GM19455 (cell line): ENCODE measurements around the gene FMN2.

ENCODE experiments used
- ATAC-seq: cut with Tn5 transposase; IDR thresholded peaks from one replicate; pipeline ENCODE4 v1.9.1; 2021; ENCODE audit not compliant: unreplicated experiment

FMN2 gene

GRCh38 chr1:240486611-240487010 is 394.9 kb downstream of the FMN2 start:
- no peak for ATAC-seq

DNA sequence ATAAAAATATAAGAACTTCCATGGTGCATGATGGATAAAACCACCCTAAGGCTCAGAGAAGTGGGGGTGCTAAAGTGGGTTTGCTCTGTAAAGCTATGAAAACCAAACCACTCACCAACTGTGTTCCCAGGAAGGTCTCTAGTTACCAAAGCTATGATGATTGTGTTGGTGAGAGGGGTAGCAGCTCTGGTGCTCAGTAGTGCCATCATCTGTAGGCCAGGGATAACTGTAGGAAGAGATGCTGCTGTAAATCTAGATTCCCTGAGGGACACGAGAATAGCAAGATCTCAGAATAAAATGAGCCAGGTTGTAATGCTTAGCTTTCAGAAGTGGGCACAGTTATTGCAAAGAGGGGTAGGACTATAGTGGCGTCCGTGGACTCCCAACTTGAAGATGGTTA is 395.8 kb downstream of the FMN2 start:
- ATAC-seq, result no peak

DNA sequence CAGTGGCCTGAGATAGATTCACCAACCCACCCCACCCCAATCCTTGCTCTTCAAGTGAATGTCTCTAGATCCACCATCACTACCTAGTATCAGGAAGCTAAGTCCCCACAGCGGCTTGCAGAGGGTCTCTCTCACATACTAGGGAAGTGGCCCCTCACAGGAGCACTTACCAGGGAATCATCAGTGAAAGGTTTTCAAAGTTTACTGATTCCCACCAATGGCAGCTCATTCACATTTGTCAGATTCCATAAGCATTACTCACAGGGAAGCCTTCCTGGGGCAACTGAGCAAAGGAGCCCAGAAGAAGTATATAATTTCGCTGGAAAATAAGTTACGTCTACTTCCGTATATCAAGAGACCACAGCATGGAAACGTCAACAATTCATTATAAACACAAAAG is 399.5 kb downstream of the FMN2 start:
- no peak for ATAC-seq

GRCh38 chr1:240491796-240492195 is 400.1 kb downstream of the FMN2 start:
- ATAC-seq, result no peak

DNA sequence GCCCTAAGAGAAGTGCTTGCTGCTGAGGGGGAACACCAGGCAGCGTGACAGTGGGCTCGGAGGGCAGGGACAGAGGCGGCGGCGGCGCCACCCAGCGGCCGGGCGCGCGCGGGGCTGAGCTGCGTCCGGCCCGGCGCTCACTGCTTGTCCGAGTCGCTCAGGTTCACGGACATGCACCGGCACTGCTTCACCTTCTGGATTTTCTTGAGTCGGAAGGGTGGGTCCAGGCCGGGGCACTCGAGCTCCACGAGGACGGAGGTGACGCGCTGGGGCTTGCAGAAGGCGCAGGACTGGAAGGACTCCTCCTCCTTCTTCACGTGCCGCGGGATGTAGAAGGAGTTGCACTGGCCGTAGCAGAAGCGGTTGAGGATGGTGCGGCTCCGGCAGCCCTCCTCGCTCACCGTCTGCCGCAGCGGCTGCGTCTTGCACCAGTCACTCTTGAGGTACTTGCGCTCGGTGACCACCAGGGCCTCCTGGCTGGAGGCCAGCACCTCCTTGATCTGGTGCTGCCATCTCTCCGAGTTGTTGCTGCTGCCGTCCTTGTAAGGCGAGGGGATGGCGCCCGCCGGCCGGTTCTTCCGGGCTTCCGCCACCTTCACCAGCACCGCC is 401.3 kb downstream of the FMN2 start:
- no peak for ATAC-seq

DNA sequence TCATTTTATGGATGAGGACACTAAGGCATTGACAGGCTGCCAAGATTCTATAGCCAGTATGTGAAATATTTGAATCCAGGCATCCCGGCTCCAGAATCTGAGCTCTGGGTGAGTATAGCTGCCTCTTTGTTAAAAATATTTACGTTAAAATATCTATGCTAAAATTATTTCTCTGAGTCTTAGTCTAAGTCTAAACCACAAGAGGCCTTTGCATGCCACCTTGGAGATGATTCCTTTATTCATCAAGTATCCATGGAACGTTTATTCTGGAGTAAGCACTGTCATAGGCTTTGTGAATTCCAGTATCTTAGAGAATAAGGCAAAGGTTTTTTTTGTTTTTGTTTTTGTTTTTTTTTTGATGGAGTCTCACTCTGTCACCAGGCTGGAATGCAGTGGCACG is 403.9 kb downstream of the FMN2 start:
- no peak for ATAC-seq

DNA sequence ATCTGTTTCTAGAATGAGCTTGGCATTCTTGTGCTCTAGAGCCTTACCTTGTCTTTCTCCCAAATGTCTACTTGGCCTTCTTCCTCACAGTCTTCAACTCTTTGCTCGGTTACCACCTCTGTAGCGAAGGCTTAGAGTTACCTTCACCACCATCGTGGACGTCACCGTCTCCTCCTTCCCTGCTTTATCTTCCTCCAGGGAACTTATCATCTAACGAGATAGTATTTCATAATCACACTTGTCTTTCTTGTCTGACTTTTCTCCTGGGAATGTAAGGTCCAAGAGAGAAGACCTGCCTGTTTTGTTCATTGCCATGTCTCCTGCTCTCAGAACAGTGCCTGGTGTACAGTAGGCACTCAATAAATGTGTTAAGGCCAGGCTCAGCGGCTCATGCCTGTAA is 404.7 kb downstream of the FMN2 start:
- no peak for ATAC-seq

DNA sequence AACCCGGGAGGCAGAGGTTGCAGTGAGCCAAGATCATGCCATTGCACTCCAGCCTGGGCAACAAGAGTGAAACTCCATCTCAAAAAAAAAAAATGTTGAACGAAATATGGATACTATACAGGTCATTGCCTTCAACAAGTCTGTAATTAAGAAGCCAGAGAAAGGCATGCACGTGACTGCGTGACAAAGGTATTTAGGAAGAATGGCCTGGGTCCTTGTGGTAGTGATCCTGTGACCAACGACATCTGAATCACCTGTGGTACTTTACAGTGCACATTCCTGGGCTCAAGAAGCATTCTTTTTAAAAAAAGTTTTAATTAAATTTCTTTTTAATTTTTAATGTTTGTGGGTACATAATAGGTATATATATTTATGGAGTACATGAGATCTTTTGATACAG is 405.3 kb downstream of the FMN2 start:
- ATAC-seq, result no peak

GRCh38 chr1:240497908-240498307 is 406.2 kb downstream of the FMN2 start:
- no peak for ATAC-seq

DNA sequence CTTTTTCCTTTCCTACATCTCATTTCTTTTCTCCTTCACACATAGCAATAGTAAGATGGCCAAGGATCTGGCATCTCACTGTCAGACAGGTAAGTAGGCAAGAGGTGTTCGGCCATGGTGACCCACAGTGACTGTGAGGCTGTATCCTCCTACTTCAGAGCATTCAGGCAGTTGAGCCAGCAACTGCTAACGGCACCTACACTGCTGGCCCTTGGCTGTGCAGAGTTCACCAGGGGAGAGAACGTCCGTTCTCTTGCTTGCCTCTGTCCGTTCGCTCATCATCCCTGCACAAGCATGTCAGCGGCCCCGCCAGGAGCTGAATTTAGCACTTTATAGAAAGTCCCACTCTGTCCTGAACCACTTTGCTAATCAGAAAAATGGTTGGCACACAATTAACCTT is 406.7 kb downstream of the FMN2 start:
- ATAC-seq, result no peak

DNA sequence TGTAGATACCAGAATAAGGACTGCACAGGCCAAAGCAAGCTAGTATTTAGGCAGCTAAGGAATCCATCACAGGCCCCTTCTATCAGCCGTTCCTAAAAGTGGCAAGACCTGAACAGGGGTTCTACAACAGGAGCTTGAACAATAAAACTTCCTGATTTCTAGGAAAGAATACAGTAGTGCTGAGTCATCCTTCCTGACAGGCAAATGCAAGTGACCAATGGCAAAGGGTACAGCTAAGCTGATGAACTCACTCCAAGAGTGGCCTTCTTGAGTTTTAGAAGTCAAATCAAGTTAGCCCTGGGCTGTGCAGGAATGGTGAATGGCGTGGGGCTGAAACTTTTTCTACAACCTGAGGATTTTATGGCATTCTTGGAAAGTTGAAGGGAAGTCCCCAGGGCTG is 407.3 kb downstream of the FMN2 start:
- ATAC-seq, result no peak

DNA sequence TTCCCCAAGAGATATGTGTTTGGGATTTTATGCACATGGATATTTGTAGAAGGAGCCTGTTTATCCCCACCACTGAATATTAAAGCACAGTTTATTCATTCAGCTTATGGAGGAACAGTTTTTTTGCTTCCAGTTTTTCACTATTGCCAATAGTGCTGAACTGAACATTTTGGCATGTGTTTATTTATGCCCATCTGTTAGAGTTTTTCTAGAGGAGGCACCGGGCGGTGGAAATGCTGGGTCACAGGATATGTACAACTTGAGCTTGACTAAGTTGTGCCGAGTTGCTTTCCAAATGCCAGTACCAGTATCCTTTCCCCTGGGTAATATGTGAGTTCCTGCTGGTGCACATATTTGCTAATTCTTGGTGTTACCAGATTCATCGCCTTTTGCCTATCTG is 409.0 kb downstream of the FMN2 start:
- no peak for ATAC-seq

DNA sequence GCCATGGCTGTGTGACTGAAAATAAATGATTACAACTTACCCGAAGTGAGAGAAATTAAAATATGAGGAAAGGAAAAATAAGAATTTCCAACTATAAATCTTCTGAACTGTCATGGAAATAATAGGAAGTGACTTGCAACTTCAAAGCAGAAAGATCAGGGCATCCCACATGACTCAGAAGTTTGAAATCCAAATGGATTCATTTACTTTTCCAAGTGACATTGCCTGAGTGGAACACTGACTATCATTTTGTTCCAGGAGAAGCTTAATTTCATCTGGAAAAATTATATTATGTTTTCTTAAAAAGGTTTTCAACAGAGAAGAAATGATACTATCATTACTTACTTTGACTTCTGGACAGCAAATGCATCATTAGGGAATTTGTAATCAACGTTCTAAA is 409.4 kb downstream of the FMN2 start:
- no peak for ATAC-seq

- no peak for ATAC-seq
Measured at GRCh38 chr1:240503036-240503435, 411.4 kb downstream of the FMN2 start.

GRCh38 chr1:240503558-240503957 is 411.9 kb downstream of the FMN2 start:
- no peak for ATAC-seq

DNA sequence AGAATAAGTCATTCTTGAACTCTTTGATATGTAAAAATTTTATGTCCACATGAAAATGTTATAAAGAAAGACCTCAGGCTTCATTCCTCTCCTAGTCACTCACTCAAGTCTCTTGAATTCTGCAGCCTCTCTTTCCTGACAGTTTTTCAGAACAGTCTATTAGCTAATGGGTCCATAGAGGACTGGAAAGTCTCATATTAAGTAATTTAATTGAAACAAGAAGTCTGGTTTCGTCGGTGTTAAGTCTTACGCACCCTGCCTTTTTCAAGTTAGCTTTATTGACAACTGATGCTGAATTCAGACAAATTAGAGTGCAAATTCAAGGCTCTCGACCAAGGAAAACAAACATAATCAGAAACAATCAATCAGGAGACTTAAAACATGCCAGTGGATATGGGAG is 414.5 kb downstream of the FMN2 start:
- ATAC-seq, result no peak

DNA sequence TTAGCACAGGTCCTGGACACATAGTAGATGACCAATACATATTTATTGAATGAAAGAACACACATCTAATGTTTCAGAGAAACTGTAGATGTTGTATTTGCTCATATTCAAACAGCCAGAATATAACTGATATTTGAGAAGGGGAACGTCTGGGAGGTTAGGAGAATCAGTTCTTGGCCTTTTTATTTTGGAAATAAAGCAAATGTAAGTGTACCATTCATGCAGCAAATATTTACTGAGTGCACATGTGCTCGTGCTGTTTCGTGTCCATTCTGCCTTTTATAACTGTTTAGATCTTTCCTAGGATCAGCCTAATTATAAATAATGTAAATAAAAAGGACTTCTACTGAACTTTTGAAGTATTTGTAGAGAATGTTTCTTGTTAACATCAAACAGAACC is 416.5 kb downstream of the FMN2 start:
- no peak for ATAC-seq

DNA sequence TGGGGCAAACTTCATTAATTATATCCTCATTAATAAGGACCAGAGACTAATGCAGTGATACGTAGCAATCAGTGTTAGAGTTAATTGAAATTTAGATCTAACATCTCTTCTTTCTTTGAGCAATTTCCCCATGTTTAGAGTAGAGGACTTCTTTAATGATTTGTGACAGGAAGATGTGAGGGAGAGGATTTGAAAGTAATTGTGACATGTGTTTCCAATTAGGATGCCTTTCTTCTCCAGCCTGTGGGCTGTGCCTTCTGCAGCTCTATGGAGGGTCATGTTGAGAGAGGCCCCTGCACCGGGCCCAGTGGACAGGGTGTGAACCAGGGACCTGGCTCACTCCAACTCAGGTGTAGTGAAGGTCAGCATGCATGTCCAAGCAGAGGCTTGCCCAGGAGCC is 417.3 kb downstream of the FMN2 start:
- no peak for ATAC-seq

- no peak for ATAC-seq
Measured at GRCh38 chr1:240511789-240512188, 420.1 kb downstream of the FMN2 start.

DNA sequence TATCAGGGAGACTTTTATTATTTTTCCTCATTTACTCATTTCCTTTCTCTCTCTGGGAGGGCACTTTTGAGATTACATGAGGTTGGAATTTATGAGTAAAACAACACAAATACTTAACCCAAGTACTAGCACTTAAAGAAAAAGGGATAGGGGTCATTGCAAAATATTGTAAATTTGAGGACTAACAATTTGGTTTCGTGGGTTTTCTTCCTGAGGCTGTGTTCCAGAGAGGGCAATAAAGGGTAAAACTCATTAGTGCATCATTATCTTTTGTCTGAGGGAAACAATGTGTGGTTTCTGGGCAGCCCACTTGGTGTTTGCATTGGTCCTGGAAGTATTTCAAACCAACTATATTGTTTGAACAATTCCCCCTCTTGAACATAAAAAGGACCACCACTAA is 423.8 kb downstream of the FMN2 start:
- ATAC-seq, result no peak

GRCh38 chr1:240516069-240516468 is 424.4 kb downstream of the FMN2 start:
- no peak for ATAC-seq

DNA sequence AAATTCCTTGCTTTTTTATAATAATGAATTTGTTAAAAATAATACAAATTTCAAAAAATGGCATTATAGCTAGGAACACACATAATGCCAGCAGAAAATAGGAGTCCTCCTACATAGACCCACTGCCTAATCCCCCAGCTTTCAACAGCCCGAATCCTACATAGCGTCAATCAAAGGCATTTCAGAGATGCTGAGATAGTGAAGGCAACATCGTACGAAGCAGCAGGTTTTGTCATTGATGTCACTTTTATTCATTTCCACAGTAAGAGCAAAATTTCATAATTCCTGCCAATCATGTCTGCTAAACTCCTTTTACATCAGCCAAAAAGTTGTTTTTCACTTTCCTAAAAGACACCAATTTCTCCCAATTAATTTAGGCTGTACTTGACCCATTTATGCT is 426.2 kb downstream of the FMN2 start:
- ATAC-seq, result no peak

DNA sequence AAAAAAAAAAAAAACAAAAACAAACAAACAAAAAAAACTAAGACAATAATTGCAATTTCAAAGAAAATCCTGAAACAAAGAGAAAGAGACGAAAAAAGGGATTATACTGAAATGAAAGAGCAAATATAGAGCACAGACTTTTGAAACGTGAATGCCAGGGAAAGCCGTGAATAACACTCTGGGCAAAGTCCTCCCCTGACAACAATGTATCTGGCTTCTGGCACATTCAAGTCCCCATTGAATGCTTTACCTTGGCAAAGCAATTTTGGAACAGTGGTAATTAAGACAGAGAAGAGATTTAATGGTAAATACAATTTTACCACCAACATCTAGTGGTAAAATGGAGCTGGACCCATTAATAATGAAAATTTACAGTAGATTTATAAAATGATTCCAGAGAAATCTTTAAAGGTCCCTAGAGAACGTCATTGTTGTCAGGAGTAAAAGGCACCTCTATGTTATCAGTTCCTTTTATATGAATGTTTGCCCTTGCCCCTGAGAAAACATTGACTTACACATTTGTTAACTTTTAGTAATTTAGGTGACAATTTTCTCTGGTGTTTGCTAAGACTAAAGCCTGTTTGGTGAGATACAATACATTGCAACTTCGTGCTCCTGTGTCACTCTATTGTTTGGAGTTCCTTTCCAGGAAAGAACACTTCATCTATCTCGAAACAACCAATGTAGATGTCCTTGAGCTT is 430.6 kb downstream of the FMN2 start:
- no peak for ATAC-seq
